ENCODE measurements around the gene CPNE6.

GRCh38 chr14:24093207-24093900 is 22.0 kb downstream of the CPNE6 start:
- TF ChIP-seq SMC3 (IDR thresholded peaks at IDR 0.05) (no peak), HMGXB4 (CRISPR knock-in tag; IDR thresholded peaks at IDR 0.05; ENCODE audit: borderline replicate concordance) (no peak), CTCF (IDR thresholded peaks at IDR 0.05) (no peak), EHMT2 (IDR thresholded peaks at IDR 0.05; ENCODE audit: low read depth) (no peak), POLR2A (IDR thresholded peaks at IDR 0.05; ENCODE audit: low read length) (no peak), EP300 (IDR thresholded peaks at IDR 0.05) (no peak), GATA3 (IDR thresholded peaks at IDR 0.05; ENCODE audit: borderline replicate concordance) (no peak), CHD2 (IDR thresholded peaks at IDR 0.05; ENCODE audit: low read length, partially characterized antibody) (no peak)

Measured in A549 (cell line).